ENCODE measurements around the gene PTPRG. TPM values are rescaled to one million over a fixed set of nuclear protein-coding genes. Genes with fewer than 3 reads are reported as not detected.

PTPRG gene
- total RNA-seq, 1 donor from 2014 or later, result 25.2 TPM

- no peak for TF ChIP-seq CTCF (IDR thresholded peaks at IDR 0.05; ENCODE audit: insufficient read depth, low read length, poor library complexity, severe bottlenecking)
- Histone ChIP-seq H3K36me3 (ENCODE audit: control insufficient read depth, insufficient read depth, low read length) (no peaks in the 10 kb centered on the region), H3K4me3 (ENCODE audit: low read depth, low read length) (no peak overlapping the region), H3K27me3 (ENCODE audit: control insufficient read depth, insufficient read depth, low read length) (no peaks in the 10 kb centered on the region)
- DNase-seq (ENCODE audit: low read depth), result no peak
These were observed 124.4 kb downstream of the PTPRG start for GRCh38 chr3:61685755-61686154.

GRCh38 chr3:61686228-61686648 lies 124.9 kb downstream of the PTPRG start:
- no peaks in the 10 kb centered on the region for H3K36me3 ChIP-seq (ENCODE audit: control insufficient read depth, insufficient read depth, low read length)

GRCh38 chr3:61687206-61687605 lies 125.8 kb downstream of the PTPRG start:
- Histone ChIP-seq H3K27me3 (ENCODE audit: control insufficient read depth, insufficient read depth, low read length) (no peaks in the 10 kb centered on the region), H3K36me3 (ENCODE audit: control insufficient read depth, insufficient read depth, low read length) (no peaks in the 10 kb centered on the region), H3K4me3 (ENCODE audit: low read depth, low read length) (no peak overlapping the region)
- DNase-seq (ENCODE audit: low read depth), result no peak
- no peak for TF ChIP-seq CTCF (IDR thresholded peaks at IDR 0.05; ENCODE audit: insufficient read depth, low read length, poor library complexity, severe bottlenecking)

More at GRCh38 chr3:61686228-61686648, 124.9 kb downstream of the PTPRG start:
- DNase-seq (ENCODE audit: low read depth), result no peak
- H3K27me3 ChIP-seq (ENCODE audit: control insufficient read depth, insufficient read depth, low read length), result no peaks in the 10 kb centered on the region
- peak; percentile 9 for TF ChIP-seq CTCF (IDR thresholded peaks at IDR 0.05; ENCODE audit: insufficient read depth, low read length, poor library complexity, severe bottlenecking)
- H3K4me3 ChIP-seq (ENCODE audit: low read depth, low read length), result no peak overlapping the region

GRCh38 chr3:61687663-61688306 lies 126.4 kb downstream of the PTPRG start:
- TF ChIP-seq CTCF (IDR thresholded peaks at IDR 0.05; ENCODE audit: insufficient read depth, low read length, poor library complexity, severe bottlenecking), result no peak
- Histone ChIP-seq H3K27me3 (ENCODE audit: control insufficient read depth, insufficient read depth, low read length) (no peaks in the 10 kb centered on the region), H3K36me3 (ENCODE audit: control insufficient read depth, insufficient read depth, low read length) (no peaks in the 10 kb centered on the region), H3K4me3 (ENCODE audit: low read depth, low read length) (no peak overlapping the region)
- no peak for DNase-seq (ENCODE audit: low read depth)

GRCh38 chr3:61688307-61688984 lies 127.1 kb downstream of the PTPRG start:
- Histone ChIP-seq H3K4me3 (ENCODE audit: low read depth, low read length) (no peak overlapping the region), H3K27me3 (ENCODE audit: control insufficient read depth, insufficient read depth, low read length) (no peaks in the 10 kb centered on the region), H3K36me3 (ENCODE audit: control insufficient read depth, insufficient read depth, low read length) (no peaks in the 10 kb centered on the region)
- TF ChIP-seq CTCF (IDR thresholded peaks at IDR 0.05; ENCODE audit: insufficient read depth, low read length, poor library complexity, severe bottlenecking), result no peak
- no peak for DNase-seq (ENCODE audit: low read depth)
